Progenitor cell of endocrine pancreas (in vitro differentiated cells): ENCODE data around the gene CNPY4. TPM values are rescaled to one million over a fixed set of nuclear protein-coding genes. Genes with fewer than 3 reads are reported as not detected.

ENCODE experiments used
- DNase-seq: peaks from one replicate; pipeline ENCODE4 v3.0.0; 2021; ENCODE audit warnings: low spot score; ENCODE audit not compliant: unreplicated experiment
- H3K27ac Mint-ChIP-seq: 2 replicates; pipeline ENCODE4 v1.8.0; 2021; ENCODE audit warnings: mild to moderate bottlenecking, moderate library complexity, mixed read lengths
- H3K27me3 Mint-ChIP-seq: 2 replicates; pipeline ENCODE4 v1.8.0; 2021; ENCODE audit warnings: mixed read lengths
- H3K36me3 Mint-ChIP-seq: 2 replicates; pipeline ENCODE4 v1.8.0; 2022; ENCODE audit warnings: mixed read lengths; ENCODE audit not compliant: insufficient read depth
- H3K4me1 Mint-ChIP-seq: 2 replicates; pipeline ENCODE4 v1.8.0; 2021; ENCODE audit warnings: low read depth, mixed read lengths
- H3K4me3 Mint-ChIP-seq: 2 replicates; pipeline ENCODE4 v1.8.0; 2021; ENCODE audit warnings: low read depth, mild to moderate bottlenecking, moderate library complexity, mixed read lengths
- H3K9me3 Mint-ChIP-seq: 2 replicates; pipeline ENCODE4 v1.8.0; 2021; ENCODE audit warnings: low read depth, mixed read lengths
- CTCF ChIP-seq: fragments of 200-600 bp; sonication (generic); IDR thresholded peaks from one replicate; pipeline ENCODE4 v1.5.0; 2021; ENCODE audit warnings: antibody characterized with exemption, mild to moderate bottlenecking; ENCODE audit not compliant: unreplicated experiment
- total RNA-seq: library from RNA; stranded (reverse); gene quantifications from 2 replicates; pipeline ENCODE4 v1.2.1, GENCODE V29; 2021

CNPY4 gene
- total RNA-seq, 1 donor from 2014 or later: 25.5 TPM

DNA sequence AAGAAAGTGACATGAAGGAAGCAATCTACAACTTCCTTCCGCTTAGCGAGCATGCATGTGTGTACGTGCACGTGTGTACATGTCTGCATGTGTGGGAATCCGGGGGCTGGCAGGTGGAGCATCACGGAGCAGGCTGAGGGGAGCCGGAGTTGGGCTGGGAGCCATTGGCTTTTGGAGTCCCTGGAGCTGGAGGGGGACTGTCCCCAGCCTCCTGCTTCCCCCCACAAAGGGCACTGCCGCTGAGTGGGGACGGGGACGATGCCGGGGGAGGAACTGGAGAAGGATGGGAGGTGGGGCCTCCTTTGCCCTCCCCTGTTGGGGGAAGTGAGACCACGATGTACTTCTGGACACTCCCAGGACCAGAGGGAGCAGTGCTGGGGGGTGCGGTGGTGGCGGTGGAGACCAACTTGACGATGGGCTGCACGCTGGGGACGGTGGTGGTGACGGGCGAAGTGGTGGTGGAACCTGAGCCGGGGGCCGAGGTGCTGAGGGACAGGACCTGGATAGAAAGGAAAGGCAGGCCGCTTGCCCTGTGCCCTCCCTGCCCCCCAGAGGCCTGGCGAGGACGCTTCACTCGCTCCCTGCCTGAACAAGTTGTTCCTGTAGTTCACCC lies 12.2 kb upstream of the CNPY4 start:
- Mint-ChIP-seq H3K9me3 (no peaks in the 10 kb centered on the region), H3K36me3 (peaks cover 14% of the 10 kb centered on the region), H3K4me3 (no peak overlapping the region), H3K4me1 (peaks cover 4% of the 10 kb centered on the region), H3K27ac (no peak overlapping the region), H3K27me3 (no peaks in the 10 kb centered on the region)
- no peak for TF ChIP-seq CTCF
- DNase-seq: no peak

DNA sequence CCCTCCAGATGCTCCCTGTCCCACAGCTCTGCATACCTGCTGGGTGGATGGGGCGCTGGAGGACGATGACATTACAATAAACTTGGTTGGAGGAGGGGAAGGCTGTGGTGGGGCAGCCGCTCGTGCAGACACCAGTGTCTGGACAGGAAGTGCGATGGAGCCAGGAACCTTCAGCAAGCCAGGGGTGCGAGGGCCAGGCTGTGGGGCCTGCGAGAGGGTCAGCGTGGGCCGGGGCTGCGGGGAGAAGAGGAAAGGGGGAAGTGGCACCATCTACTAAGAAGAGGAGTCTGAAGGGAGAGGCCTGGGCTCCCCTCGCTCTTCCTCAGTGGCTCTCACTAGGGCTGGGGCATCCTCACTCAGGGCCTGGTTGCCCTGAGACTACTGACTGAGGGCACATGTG lies 11.5 kb upstream of the CNPY4 start:
- Mint-ChIP-seq H3K4me1 (peaks cover 1% of the 10 kb centered on the region), H3K4me3 (no peak overlapping the region), H3K27me3 (no peaks in the 10 kb centered on the region), H3K9me3 (no peaks in the 10 kb centered on the region), H3K36me3 (peaks cover 16% of the 10 kb centered on the region), H3K27ac (no peak overlapping the region)
- no peak for TF ChIP-seq CTCF
- no peak for DNase-seq

DNA sequence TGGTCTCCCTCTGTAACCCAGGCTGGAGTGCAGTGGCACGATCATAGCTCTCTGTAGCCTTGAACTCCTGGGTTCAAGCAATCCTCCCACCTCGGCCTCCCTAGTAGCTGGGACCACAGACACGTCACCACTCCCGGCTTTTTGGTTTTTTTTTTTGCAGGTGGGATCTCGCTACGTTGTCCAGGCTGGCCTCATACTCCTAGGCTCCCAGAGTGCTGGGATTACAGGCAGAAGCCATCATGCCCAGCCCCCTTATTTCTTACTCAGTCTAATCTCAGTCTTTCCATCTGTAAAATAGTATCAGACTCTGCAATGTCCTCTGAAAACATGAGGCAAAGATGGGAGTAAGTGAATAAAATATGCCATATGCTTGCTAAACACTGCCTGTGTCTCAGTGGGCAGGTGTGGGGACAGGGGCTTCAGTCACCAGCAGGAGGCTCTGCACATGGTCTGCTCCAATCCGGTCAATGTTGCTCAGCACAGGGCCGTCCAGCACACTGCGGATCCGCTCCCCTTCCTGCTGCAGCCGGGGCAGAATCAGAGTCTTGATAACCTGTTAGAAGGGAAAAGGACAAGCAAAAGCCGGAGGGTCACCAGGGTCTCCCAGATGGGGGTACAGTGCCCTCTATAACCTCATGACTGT lies 9.8 kb upstream of the CNPY4 start:
- Mint-ChIP-seq H3K27ac (no peak overlapping the region), H3K4me1 (no peaks in the 10 kb centered on the region), H3K4me3 (no peak overlapping the region), H3K36me3 (peaks cover 11% of the 10 kb centered on the region), H3K27me3 (no peaks in the 10 kb centered on the region), H3K9me3 (no peaks in the 10 kb centered on the region)
- no peak for TF ChIP-seq CTCF
- no peak for DNase-seq

- Mint-ChIP-seq H3K27ac (no peak overlapping the region), H3K27me3 (no peaks in the 10 kb centered on the region), H3K36me3 (peaks cover 11% of the 10 kb centered on the region), H3K4me1 (no peaks in the 10 kb centered on the region), H3K4me3 (no peak overlapping the region), H3K9me3 (no peaks in the 10 kb centered on the region)
- TF ChIP-seq CTCF: no peak
- DNase-seq: no peak
These were observed 8.3 kb upstream of the CNPY4 start for GRCh38 chr7:100111156-100111555.

DNA sequence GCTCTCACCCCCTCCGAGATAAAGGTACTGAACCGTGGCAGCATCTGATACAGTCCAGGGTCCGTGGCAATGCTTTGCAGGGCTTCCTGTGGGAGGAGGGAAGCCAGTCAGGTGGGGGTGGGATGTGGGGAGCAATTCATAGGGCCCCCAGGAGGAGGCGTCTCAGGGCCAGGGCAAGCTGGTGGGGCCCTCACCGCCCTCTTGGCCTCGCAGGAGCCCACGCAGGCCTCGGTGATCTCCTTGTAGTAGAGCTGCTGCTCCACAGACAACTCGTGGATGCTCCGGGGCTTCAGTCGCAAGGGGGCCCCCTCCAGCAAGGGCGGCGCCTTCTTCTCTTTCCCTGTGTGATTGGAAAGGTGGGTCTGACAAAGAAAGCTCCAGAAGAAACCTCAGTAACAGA lies 7.5 kb upstream of the CNPY4 start:
- no peak for TF ChIP-seq CTCF
- DNase-seq: no peak
- no peak overlapping the region for H3K27ac Mint-ChIP-seq

More for the DNA sequence above, 7.5 kb upstream of the CNPY4 start:
- Mint-ChIP-seq H3K4me1 (no peaks in the 10 kb centered on the region), H3K36me3 (peaks cover 12% of the 10 kb centered on the region), H3K4me3 (no peak overlapping the region), H3K27me3 (no peaks in the 10 kb centered on the region), H3K9me3 (no peaks in the 10 kb centered on the region)
